HG03457 (cell line): Measurements from ENCODE around the gene FAM72C.
"Not testable (repeated sequence)": the region's sequence is repeated elsewhere in the genome, so short reads cannot be mapped to it uniquely, and the experiment has no call there.

ENCODE experiments used
- ATAC-seq: cut with Tn5 transposase; IDR thresholded peaks from one replicate; pipeline ENCODE4 v1.9.1; 2021; ENCODE audit warnings: moderate number of reproducible peaks; ENCODE audit not compliant: unreplicated experiment

The FAM72C gene

GRCh38 chr1:143984721-143985473 is 13.1 kb upstream of the FAM72C start:
- ATAC-seq, result not testable (repeated sequence)

DNA sequence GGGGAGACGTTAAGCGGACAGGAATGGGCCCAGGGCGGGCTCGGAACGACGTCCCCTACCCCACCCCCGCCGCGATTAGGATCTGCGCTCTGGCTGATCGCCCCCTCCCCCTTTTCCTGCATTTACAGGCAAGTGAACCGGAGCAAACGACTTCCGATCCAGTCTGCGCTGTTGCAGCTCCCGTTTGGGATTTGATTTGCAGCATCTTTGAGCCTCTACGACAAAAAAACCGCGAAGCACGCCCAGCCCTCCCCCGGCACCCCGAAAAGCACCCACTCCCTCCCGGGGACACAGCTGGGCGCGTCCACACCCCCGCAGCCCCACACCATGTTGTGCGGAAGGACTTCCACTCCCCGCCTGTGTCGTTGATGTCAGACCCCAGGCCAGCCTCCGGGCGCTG is 2.6 kb upstream of the FAM72C start:
- ATAC-seq, result not testable (repeated sequence)

DNA sequence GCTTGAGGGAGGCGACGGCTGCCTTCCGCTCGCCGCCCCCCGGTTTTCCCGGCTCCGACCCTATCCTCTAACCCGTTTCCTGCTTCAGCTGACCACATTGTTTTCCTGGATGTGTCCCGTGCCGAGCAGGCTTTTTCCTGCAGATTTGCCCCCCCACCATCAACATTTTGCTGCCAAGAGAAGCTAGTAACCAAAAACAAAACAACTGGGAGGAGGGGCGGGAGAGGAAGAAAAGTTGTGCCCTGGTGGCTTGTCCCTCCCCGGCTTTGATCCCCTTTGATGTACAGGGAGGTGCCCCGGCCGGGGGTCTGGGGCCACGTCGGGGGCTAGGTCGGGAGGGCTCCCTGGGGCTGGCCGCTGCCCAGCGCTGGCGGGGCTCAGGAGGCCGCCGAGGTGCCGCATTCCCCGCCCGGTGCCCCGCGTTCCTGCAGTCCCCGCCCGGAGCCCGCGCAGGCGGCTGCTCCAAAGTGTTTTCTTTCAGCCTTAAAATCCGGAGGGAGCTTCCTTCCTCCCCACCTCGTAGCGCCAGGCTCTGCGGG is 2.2 kb upstream of the FAM72C start:
- not testable (repeated sequence) for ATAC-seq

DNA sequence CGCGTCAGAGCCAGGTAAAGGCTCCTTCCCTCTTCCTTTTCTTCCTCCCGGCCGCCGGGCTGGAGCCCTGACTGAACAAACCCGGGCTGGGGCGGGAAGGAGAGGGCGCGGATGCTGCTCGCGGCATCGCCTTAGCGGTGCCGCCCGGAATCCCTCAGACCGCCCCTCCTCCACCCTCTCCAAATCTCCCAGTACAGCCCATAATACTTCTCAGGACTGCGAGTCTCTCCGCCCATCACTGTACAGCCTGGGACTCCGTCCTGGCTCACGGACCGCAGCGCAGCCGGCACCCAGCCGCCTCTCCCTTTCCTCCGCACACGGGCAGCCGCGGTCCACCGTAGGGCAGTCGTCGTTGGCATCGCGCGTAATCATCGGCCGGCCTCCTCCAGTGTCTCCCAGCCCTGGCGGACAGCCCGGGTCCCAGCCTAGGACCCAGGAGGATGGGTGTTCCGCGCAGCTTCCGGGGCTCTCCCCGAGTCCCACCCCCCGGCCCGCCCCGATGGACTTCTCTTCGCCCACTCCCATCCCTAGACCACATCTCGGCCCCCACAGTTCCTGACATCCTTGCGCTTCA is 1.1 kb upstream of the FAM72C start:
- peak; percentile 12 for ATAC-seq

DNA sequence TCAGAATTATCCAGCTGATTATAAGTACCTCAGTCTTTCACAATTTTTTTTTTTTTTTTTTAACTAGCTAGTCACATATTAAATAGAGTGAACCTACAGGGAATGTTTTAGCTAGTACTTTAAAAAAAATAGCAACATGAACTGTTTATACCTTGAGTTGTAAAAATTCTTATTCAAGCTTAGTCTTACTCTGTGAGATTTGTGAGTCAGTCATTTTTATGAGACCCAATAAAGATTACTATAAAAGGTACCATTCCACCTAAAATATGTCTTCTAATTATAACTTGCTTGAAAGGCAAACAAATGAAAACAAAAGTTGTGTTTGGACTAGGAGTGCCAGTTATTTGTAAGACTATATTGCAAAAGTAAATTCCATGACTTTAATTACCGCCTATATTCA is 5.9 kb downstream of the FAM72C start:
- ATAC-seq, result not testable (repeated sequence)

DNA sequence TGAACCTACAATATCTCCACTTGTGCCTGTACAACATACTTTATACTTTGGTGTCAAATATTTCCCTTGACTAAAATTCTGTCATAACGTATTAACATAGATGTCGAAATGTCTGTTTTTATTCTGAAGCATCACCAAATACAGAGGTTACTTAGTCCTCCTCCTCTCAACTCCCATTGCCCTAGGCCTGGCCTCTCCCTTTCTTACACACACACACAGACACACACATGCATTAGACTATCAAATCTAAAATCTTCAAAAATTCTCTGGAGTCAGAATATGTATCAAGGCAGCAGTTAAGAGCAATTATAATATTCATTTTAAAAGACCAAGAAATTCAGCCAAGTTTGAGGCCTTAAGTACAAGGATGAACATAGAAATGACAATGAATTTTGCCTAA is 7.5 kb downstream of the FAM72C start:
- ATAC-seq, result not testable (repeated sequence)

GRCh38 chr1:143955930-143956329 is 15.9 kb downstream of the FAM72C start:
- ATAC-seq, result not testable (repeated sequence)

- not testable (repeated sequence) for ATAC-seq
Observed at GRCh38 chr1:143952913-143953312, 18.9 kb downstream of the FAM72C start.

DNA sequence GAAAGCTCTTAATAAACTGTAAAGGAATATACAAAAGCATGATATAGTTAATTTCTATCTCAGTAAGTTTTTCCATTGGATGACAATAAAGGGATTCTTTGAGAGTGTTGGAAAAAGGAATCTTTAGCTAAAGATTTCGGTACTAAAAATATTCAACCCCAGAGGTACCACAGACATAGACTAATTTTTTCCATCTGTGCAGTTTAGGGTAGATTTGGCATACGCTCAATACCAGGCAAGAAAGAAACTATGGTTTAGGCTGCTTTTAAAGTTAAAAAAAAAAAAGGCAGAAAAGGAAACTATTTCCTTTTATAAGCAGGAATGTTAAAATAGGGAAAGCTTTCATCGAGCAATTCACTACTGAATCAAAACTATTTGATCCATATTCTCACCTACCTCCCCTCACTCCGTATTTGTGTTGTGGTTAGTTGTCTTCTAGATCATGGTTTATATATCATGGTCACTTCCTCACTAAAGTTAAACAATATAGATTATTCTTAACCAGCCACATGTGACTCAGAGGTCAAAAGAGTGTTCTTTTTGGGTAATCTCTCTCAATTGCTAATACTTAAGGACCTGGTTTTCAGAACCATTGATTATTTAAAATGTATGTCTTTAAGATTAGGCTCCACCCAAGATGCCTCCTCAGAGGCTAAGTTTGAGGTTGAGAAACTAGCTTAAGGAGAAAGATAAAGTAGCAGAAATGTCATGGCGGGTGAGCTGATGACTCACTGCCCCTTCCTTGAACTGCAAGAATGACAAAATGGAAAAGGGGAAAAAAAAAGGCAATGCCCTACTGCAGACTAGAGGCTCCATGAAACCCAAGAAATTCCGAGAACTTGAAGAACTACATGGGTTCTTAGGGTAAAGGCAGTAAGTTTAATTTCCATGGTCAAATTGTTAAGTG is 20.0 kb downstream of the FAM72C start:
- not testable (repeated sequence) for ATAC-seq

DNA sequence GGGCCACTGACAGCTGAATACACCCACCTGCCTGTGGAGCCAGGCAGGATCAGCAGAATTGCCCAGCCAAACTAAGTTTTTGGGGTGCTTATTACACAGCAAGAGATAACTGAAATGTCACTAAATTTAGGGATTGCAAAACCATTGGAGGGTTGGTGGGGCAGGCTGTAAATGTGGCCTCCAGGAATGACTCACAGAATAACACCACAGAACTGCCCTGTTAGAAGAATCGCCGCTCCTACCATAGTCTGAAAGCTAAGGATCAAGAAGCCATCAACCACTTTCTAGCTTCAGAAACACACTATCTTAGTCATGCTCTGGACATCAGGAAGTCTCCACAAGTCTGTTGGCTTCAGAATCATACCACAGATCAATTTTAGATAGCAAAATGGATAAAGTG is 24.0 kb downstream of the FAM72C start:
- not testable (repeated sequence) for ATAC-seq

DNA sequence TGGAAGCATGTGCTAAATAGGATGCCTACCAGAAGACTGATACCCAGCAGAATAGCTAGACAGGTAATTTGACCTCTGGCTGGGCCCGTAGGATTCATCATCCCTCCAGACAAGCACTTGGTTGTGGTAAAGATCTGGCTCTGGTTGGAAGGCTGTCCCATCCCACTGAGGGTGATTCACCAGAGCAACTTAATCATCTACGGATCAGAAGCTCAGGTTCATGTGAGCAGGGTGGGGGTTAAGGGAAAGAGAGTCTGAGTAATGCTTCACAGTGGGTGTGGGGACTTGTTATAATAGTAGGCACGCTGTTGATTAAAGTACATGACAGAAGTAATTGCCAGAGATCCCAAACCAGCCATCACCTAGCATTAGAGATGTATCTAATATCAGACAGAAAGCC is 26.5 kb downstream of the FAM72C start:
- not testable (repeated sequence) for ATAC-seq

DNA sequence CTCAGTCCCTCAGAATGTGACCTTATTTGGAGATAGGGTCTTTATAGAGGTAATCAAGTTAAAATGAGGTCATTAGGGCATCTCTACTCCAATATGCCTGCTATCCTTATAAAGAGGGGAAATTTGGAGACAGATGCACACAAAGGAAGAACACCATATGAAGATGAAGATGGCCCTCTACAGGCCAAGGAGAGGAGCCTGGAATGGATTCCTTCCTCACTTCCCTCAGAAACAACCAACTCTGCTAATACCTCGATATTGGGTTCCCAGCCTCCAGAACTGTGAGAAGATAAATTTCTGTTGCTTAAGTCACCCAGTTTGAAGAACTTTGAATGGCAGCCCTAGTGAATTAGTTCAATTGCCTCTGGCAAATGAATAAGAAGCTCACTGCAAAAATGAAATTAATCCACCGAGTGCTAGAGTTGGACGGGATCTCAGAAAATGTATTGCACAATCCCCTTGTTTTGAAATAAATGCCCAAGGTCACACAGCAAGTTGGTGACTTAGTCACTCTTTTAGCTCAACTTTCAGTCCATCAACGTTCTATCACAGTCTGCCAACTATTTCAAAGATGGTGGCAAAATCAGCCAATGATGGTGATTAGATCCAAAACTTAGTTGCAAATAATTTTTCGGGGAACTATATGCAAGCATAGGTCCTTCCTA is 27.1 kb downstream of the FAM72C start:
- not testable (repeated sequence) for ATAC-seq

- ATAC-seq, result not testable (repeated sequence)
Observed at GRCh38 chr1:143943319-143943978, 28.3 kb downstream of the FAM72C start.

DNA sequence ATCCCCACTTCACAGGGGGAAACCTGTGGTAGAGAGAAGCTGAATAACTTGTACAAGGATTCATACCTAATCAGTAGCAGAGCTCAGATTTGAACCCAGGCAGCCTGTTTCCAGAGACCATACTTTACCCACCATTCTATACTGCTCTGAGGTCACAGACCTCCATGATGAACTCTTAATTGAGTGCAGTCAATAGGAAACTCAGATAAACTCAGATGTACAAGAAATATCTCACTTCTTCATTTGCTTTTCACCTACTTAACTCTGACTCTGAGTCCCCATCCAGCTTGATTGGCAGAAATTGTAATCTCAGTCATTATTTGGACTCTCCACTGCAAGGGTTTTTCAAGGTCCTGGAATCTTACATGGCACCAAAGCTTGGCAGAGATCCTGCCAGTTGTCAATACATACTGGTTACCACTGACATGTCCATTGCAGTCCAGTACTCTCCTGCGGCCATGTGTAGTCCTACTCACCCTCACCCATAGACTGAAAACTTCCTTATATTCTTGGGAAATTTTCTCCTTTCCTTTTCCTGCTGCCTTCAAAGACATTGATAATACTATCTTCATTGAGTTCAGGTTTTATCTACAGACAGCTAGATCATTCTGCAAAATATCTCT is 29.4 kb downstream of the FAM72C start:
- ATAC-seq, result not testable (repeated sequence)

DNA sequence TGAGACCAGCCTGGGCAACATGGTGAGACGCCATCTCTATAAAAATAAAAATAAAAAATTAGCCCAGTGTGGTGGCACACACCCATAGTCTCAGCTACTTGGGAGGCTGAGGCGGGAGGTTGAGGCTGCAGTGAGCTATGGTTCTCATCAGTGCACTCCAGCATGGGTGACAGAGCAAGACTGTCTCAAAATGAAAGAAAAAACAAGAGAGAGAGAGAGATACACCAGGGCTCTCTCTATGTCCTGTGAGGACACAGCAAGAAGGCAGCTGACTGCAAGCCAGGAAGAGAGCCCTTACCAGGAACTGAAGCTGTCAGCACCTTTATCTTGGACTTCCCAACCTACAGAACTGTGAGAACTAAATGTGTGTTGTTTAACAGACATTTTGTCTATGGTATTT is 32.1 kb downstream of the FAM72C start:
- not testable (repeated sequence) for ATAC-seq

DNA sequence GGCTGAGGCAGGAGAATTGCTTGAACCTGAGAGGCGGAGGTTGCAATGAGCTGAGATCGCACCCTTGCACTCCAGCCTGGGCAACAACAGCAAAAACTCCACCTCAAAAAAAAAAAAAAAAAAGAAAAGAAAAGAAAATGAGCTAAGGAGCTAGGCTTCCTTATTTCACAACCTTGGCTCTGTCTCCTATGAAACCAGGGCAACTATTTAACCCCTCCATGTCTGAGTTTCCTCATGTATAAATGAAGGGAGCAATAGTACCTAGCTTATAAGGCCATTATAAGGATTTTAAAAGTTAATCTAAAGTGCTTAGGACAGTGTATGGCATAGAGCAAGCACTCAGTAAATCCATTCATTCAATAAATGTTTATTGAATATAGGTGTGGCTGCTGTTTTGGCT is 32.9 kb downstream of the FAM72C start:
- not testable (repeated sequence) for ATAC-seq

- not testable (repeated sequence) for ATAC-seq
Observed at GRCh38 chr1:143936457-143937115, 35.2 kb downstream of the FAM72C start.

DNA sequence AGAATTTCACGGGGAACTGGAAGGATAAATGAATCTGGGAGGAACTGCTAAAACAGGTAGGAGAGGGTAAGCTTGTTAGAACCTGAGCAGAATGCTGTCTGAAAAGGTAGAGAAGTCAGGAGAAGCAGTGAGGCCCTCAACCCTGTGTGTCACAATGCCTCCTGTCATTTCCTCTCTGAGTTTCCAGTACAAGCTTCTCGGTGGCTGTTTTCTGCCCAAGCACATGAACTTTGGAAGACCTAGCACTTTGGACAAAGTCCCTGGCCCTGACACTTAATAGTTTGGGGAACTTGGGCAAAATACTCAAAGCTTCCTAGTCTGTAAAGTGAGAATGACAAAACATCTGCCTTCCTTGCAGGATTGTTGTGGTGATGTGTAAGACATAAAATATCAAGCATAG is 52.7 kb downstream of the FAM72C start:
- not testable (repeated sequence) for ATAC-seq

- ATAC-seq, result not testable (repeated sequence)
Observed at GRCh38 chr1:143918552-143918951, 53.2 kb downstream of the FAM72C start.
